Loucy (cell line): Measurements from ENCODE around the gene MOB3C.

Experiments used
- CTCF ChIP-seq: fragments of 200-600 bp; sonication (generic); conservative IDR thresholded peaks from 2 replicates; pipeline ENCODE4 v1.5.1; 2014; ENCODE audit warnings: mild to moderate bottlenecking, antibody characterized with exemption, low read length
- EZH2phosphoT487 ChIP-seq: fragments of 200-600 bp; IDR thresholded peaks from 2 replicates; pipeline ENCODE4 v1.6.1; 2018; ENCODE audit warnings: antibody characterized with exemption, mild to moderate bottlenecking, moderate library complexity, borderline replicate concordance

DNA sequence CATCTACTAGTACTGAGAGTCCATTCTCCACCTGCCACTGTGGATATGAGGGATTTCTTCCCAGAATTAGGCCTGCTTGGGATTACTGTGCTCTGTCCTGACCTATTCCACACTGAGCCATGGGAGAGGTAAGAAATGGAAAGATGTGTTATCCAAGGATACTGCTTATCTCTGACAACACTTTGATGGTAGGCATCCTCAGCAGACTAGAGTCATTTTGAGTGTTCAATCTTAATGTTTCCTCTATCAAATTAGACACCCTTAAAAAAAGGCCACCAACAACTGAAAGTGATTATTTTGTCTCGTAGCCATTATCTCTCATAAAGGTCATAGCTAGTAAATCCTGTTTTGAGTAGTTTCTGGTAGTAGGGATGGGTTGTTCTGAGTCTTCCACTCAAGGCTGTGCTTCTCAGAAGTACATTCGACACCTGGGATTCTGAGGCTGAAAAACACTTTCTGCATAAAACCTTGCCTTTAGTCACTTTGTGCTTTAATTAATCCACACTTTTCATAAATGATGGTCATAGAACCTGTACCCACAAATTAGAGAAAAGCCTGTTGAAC is 42.8 kb upstream of the MOB3C start:
- TF ChIP-seq CTCF, result no peak
- TF ChIP-seq EZH2phosphoT487, result no peak
